Stimulated activated CD8-positive, alpha-beta memory T cell treated with anti-CD3 and anti-CD28 coated beads, Interleukin-15, amount 100 ng/mL, for 48 hours (primary cell): ENCODE results near the gene KRTAP5-1.
"Not testable (repeated sequence)": the region's sequence is repeated elsewhere in the genome, so short reads cannot be mapped to it uniquely, and the experiment has no call there.

Source experiments
- DNase-seq, 2 donors: peaks; one replicate each; pipeline ENCODE4 v3.0.0-alpha.2; 2020; ENCODE audit warnings: low read depth in 2 of 2

KRTAP5-1 gene

GRCh38 chr11:1584661-1585370 lies at the start of gene KRTAP5-1:
KRTAP5-1 (minus strand) TSS chr11:1585283; CDS start chr11:1585249, 34 bp downstream.
- not testable (repeated sequence) for DNase-seq

- DNase-seq = no peak
Measured at GRCh38 chr11:1633864-1634263, 48.8 kb upstream of the KRTAP5-1 start.

- DNase-seq = no peak
Measured at GRCh38 chr11:1632053-1632714, 47.1 kb upstream of the KRTAP5-1 start.

GRCh38 chr11:1631066-1631568 lies 46.0 kb upstream of the KRTAP5-1 start:
- no peak for DNase-seq

GRCh38 chr11:1630271-1630670 lies 45.2 kb upstream of the KRTAP5-1 start:
- DNase-seq = no peak

GRCh38 chr11:1629326-1630185 lies 44.5 kb upstream of the KRTAP5-1 start, which contains the start of gene KRTAP5-5:
KRTAP5-5 (plus strand) TSS chr11:1629775; CDS start chr11:1629841, 66 bp downstream.
- DNase-seq = no peak

- peak; percentile 28 to 36 for DNase-seq
Measured at GRCh38 chr11:1628506-1629325, 43.6 kb upstream of the KRTAP5-1 start.

- DNase-seq = no peak
Measured at GRCh38 chr11:1625541-1625940, 40.5 kb upstream of the KRTAP5-1 start.

GRCh38 chr11:1624621-1625020 lies 39.5 kb upstream of the KRTAP5-1 start:
- DNase-seq = no peak

GRCh38 chr11:1623716-1624115 lies 38.6 kb upstream of the KRTAP5-1 start:
- no peak for DNase-seq

- no peak for DNase-seq
Measured at GRCh38 chr11:1622086-1622485, 37.0 kb upstream of the KRTAP5-1 start, which contains the start of gene KRTAP5-4. KRTAP5-4 (minus strand) TSS chr11:1622138; CDS start chr11:1622093, 45 bp downstream.

- no peak for DNase-seq
Measured at GRCh38 chr11:1619449-1619848, 34.4 kb upstream of the KRTAP5-1 start.

- no peak for DNase-seq
Measured at GRCh38 chr11:1618231-1618630, 33.1 kb upstream of the KRTAP5-1 start.

- DNase-seq = no peak
Measured at GRCh38 chr11:1608363-1608762, 23.3 kb upstream of the KRTAP5-1 start, which contains the start of gene KRTAP5-3. KRTAP5-3 (minus strand) TSS chr11:1608463; CDS start chr11:1608385, 78 bp downstream.

GRCh38 chr11:1607901-1608300 lies 22.8 kb upstream of the KRTAP5-1 start:
- DNase-seq = not testable (repeated sequence)

GRCh38 chr11:1607156-1607845 lies 22.2 kb upstream of the KRTAP5-1 start:
- DNase-seq = not testable (repeated sequence)

- not testable (repeated sequence) for DNase-seq
Measured at GRCh38 chr11:1605923-1606322, 20.8 kb upstream of the KRTAP5-1 start.

GRCh38 chr11:1604711-1605110 lies 19.6 kb upstream of the KRTAP5-1 start:
- no peak for DNase-seq

GRCh38 chr11:1604181-1604580 lies 19.1 kb upstream of the KRTAP5-1 start:
- DNase-seq = no peak

GRCh38 chr11:1603629-1604028 lies 18.5 kb upstream of the KRTAP5-1 start:
- DNase-seq = no peak
